Measurements from ENCODE around the gene GABRB2.

GRCh38 chr5:161409471-161409870 is 137.1 kb downstream of the GABRB2 start:
- TF ChIP-seq CTCF (IDR thresholded peaks at IDR 0.05) (no peak), REST (IDR thresholded peaks at IDR 0.05; ENCODE audit: insufficient read depth in 1 of 2, low read depth in 2 of 2, low read length in 1 of 2) (no peak), POLR2AphosphoS5 (IDR thresholded peaks at IDR 0.05; ENCODE audit: low read depth, low read length) (no peak), SIN3A (IDR thresholded peaks at IDR 0.05; ENCODE audit: borderline replicate concordance, insufficient read depth, low read depth, low read length) (no peak)

All from Panc1 (cell line).